ENCODE measurements around the gene KCNQ4.

KCNQ4 gene

DNA sequence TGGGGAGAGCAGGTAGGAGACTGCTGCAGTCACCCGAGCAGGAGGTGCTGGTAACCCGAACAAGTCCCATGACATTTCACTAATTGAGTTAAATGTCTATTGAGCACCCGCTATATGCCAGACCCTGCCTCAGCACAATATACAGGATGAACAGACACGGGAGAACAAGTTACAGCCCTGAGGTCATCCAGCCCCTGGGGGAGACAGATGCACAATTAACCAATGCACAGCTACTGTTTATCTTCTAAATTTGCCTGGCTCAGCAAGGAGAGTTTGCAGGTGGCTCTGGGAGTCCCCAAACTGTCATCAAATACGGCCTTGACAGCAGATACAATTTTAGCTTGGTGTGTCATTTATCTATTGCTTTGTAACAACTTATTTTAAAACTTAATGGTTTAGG lies 60.5 kb downstream of the KCNQ4 start:
- no peak for DNase-seq

DNA sequence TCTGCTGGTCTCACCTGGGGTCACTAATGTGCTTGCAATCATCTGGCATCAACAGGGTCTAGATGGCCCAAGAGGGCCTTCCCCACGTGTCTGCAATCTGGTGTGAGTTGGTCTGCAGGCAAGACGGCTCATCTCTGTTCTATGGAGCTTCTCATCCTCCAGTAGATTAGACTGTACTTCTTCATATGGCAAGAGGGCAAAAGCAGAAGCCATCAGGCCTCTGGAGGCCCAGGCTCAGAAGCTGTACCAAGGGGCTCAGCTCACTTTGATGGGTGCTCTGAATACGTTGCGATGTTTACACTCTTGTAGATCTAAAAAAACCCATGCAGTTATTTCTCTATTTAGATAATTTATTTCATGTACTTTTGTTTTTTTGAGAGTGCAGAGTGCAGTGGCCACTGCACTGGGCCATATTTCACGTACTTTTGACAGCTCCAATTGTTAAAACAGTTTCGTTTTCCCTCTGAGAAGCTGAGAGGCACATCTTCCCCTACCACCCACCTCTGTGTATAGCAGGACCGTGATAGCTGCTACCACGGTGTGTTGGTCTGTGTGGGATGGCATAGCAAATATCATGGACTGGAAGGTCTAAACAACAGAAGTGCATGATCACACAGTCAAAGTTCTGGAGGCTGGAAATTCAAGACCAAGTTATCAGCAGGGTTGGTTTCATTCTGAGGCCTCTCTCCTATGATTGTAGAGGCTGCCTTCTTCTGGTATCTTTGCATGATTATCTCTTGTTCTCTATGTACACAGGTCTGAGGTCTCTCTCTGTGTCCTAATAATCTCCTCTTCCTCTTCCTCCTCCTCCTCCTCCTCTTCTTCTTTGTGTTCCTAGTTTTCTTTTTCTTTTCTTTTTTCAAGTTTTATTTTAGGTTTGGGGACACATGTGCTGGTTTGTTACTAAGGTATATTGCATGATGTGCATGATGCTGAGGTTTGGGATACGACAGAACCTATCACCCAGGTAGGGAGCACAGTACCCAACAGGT lies 61.6 kb downstream of the KCNQ4 start:
- DNase-seq = no peak

DNA sequence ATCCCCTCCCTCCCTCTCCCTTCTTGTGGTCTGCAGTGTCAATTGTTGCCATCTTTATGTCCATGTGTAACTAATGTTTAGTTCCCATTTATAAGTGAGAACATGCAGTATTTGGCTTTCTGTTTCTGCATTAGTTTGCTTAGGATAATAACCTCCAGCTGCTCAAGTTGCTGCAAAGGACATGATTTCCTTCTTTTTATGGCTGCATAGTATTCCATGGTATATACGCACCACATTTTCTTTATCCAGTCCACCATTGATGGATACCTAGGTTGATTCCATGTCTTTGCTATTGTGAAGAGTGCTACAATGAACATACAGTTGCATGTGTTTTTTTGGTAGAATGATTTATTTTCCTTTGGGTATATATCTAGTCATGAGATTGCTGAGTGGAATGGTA lies 62.3 kb downstream of the KCNQ4 start:
- DNase-seq = no peak

DNA sequence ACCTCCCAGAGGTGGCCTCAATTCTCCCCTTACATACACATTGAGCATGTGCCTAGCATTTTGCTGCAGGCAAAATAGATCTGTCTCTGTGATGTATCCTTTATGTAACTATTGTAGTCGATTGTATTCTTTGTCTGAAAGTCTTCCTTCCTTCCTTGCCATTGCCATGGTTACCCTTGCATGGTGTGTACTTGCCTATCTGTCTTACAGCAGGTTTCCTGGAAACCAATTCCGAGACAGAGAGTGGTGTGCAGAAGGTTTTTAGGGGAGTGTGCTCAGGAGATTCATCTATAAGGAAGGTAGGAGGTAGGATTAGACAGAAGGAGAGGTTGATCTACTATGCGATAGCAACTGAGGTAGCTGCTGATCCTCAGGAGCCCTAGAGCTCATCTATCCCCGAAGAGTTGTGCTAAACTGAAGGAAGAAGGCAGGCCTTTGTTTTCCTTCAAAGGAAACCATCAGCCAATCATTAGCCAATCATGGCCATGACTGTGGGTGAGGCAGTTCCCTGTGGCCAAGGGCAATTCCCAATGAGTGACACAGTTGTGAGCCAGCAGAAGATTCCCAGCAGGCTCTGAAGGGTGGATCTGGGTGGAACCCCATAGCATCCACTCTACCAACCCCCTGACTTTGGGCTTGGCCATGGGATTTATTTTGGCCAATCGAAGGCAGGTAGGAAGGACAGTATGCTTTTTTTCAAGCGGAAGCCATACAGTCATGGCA lies 63.6 kb downstream of the KCNQ4 start:
- no peak for DNase-seq

DNA sequence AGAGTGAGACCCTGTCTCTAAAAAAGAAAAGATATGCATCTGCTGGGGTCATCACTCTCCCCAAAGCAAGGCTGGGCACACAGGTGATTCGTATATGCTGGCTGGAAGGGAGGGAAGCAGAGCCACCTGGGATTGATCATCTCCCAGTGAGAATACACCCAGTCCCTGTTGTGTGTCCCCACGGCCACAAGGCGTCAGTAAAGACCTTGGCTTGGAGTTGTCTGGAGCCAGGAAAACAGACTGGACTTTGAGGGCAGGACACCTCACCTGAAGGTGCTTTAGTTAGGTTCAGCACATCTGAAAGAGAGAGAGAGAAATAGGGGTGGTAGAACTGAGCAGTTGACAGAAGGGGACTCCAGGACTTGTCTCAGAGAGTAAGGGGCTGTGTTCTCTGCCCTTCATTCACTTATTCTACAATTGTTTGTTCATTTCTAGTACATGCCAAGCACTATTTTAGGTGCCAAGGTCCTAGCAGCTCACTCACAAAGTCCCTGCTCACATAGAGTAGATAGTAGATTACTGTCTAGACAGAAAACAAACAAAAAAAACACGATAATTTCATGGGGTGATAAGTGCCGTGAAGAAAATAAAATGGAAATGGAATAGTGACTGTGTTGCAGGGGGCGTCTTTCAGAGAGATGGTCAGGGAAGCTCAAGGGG lies 65.1 kb downstream of the KCNQ4 start:
- DNase-seq = no peak

GRCh38 chr1:40849801-40850592 lies 66.4 kb downstream of the KCNQ4 start:
- DNase-seq = peak; percentile 71

- no peak for DNase-seq
Measured at GRCh38 chr1:40851643-40852042, 68.1 kb downstream of the KCNQ4 start.

GRCh38 chr1:40853113-40853884 lies 69.7 kb downstream of the KCNQ4 start:
- no peak for DNase-seq

DNA sequence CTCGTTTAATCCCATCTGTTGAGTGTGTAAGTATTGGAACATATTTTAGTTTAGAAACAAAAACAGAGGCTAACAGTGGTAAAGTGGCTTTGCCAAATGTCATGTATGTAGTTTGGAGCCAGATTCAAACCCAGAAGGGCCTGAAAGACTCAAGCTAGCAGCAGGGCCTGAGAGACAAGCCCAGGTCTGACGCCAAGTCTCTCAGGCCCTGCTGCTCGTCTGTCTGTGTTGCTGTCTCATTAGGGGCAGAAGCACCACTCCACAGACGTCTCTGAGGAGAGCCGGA lies 70.2 kb downstream of the KCNQ4 start:
- DNase-seq = no peak

GRCh38 chr1:40855513-40855912 lies 71.9 kb downstream of the KCNQ4 start:
- DNase-seq = no peak

- no peak for DNase-seq
Measured at GRCh38 chr1:40856116-40856515, 72.5 kb downstream of the KCNQ4 start.

GRCh38 chr1:40856656-40857302 lies 73.2 kb downstream of the KCNQ4 start:
- DNase-seq = no peak

- no peak for DNase-seq
Measured at GRCh38 chr1:40857737-40858136, 74.2 kb downstream of the KCNQ4 start.

DNA sequence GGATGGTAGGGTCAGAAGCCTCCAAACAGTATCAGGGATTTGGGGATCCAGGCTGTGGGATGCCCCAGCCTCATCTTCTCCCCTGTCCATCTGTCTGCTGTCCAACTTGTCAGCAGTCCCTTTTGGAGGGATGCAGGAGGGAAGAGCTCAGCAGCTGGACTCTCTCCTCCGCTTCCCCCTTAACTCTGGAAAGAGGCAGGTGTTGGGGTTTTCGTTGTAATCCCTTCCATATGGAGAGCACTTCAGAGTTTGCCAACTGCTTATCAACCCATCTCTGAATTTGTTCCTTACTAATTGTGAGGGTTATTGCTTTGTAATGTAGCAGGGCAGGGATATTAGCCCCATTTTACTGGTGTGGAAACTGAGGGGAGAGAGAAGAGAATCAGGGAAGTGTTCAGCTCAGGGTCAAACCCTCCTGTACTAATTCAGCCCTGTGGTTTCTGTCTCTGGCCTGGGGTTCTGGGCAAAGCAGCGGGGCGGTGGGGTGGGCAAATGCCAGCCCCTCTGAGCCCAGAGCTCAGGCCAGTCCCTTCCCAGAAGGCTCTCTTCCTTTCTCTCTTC lies 75.3 kb downstream of the KCNQ4 start:
- DNase-seq = no peak

DNA sequence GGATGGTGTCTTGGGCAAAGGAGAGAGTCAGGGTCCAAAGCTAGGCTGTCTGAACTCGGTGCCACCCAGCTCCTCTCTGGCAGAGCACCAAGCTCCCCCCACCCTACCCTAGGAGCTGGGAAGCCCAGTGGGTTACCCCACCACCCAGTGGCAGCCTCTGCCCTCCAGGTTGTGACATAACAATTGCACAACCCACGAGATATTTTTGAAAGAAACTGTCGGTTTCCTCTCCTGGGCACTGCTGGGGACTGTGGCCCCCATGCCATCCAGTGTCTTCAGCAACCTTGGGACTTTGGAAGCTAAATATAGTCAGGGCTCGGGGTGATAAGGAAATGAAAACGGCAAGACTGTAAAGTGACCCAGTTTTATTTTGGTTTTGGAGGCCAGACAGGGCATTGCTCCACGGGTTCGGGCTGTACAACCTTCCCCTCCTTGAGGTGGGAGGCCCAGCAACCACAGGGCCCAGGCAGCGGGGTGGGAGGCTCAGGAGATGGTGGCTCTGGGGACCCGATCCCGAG lies 77.2 kb downstream of the KCNQ4 start:
- no peak for DNase-seq

DNA sequence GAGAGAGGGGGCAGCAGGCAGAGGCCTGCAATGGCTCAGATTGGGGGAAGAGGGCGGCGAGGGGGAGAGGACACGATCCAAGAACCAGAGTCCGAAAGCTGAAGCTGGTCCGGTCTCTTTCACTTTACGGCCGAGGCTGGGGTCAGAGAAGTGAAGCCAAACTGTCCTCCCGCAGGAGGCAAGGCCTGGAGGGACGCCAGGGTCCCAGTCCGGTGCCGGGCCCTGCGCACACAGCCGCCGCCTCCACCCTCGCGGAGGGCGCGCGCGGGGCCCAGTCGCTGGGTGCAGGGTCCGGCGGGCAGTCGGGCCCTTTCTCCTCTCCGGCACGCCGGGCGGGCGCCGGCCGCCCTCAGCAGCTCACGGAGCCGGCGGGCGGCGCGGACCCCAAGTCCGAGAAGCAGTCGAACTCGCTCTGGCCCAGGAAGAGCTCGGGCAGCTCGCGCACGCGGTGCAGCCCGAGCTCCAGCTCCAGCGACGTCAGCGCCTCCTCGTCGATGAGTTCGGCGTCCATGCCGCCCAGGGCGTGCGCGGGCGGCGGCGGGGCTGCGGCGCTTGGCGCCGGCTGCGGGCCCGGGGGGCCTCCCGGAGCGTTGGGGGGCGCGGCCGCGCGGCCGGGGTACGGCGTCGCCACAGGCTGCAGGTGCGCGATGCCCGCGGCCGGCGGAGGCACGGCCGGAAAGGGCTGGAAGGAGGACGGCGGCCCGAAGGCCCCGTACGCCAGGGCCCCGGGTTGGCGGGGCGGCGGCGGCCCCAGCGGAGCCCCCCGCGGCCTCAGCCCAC lies 77.8 kb downstream of the KCNQ4 start:
- DNase-seq = peak; percentile 19

DNA sequence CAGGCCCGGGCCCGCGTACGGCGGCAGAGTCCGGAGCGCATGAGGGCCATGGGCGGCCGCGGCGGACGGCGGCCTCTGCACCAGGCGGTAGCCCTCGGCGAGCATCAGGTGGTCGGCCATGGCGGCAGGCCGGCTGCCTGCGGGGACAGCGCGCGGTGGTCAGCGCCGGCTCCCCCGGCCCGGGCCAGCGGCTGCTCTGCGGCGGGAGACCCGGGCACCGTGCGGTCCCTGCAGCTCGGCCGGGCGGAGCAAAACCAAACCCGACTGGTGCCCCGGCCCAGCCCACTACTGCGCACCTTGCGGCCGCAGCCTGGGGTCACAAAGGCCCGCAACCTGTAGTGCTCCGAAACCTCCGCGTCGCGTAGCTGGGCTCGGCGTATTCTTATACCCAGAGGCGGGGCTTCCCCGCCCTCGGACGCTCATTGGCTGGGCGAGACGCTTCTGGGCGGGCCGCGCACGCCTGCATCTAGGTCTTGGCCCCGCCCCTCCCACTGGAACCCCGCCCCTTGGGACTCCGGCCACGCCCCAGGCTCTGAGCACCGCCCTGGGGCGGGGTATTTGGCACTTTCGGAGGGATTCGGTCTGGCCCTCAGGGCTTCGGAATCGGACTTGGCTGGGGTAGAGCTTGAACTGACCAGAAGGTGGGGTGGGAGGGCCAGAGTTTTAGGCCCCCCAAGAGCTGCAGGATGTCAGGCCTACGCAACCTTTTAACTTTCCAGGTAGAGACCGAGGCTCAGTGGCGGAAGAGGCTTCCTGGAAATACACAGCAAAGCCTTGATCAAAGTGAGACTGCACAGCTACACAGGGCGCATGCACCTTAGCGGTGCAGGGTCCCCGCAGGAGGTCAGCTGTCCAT lies 78.6 kb downstream of the KCNQ4 start, which contains the start of gene CITED4:
TSS of gene CITED4 (minus strand) at position 356 of the 856 bp plus-strand sequence. CDS start at position 120, 236 bp downstream.
- DNase-seq = peak; percentile 94

GRCh38 chr1:40868051-40868723 lies 84.6 kb downstream of the KCNQ4 start:
- no peak for DNase-seq
